ENCODE data around the gene MANF.
A peak's percentile ranks its signal among the peaks of the same experiment; 100 is the strongest.

MANF gene

GRCh38 chr3:51382947-51383578 lies 2.0 kb upstream of the MANF start:
- TF ChIP-seq NFIC (IDR thresholded peaks at IDR 0.05) (no peak), CEBPB (IDR thresholded peaks at IDR 0.05) (no peak), RAD21 (IDR thresholded peaks at IDR 0.05; ENCODE audit: low read depth) (no peak)

GRCh38 chr3:51384055-51384725 lies 901 bp upstream of the MANF start:
- TF ChIP-seq CEBPB (IDR thresholded peaks at IDR 0.05): no peak
- TF ChIP-seq MAX (IDR thresholded peaks at IDR 0.05): peak; percentile 11; the same call in 1 of the 2 replicates
- no peak for TF ChIP-seq CREB1 (IDR thresholded peaks at IDR 0.05; ENCODE audit: low read depth)

- TF ChIP-seq REST (IDR thresholded peaks at IDR 0.05; ENCODE audit: low read depth) (no peak), NFIC (IDR thresholded peaks at IDR 0.05) (no peak), FOXM1 (IDR thresholded peaks at IDR 0.05; ENCODE audit: borderline replicate concordance, low read depth) (no peak), RAD21 (IDR thresholded peaks at IDR 0.05; ENCODE audit: low read depth) (no peak), ZBTB7A (IDR thresholded peaks at IDR 0.05; ENCODE audit: low read depth) (no peak), CREB1 (IDR thresholded peaks at IDR 0.05; ENCODE audit: low read depth) (no peak), CEBPB (IDR thresholded peaks at IDR 0.05) (no peak), MAX (IDR thresholded peaks at IDR 0.05) (no peak), TAF1 (IDR thresholded peaks at IDR 0.05; ENCODE audit: low read depth) (no peak)
Measured at GRCh38 chr3:51385621-51386091, 565 bp downstream of the MANF start.

- no peak for TF ChIP-seq RAD21 (IDR thresholded peaks at IDR 0.05; ENCODE audit: low read depth)
Measured at GRCh38 chr3:51386159-51386851, 1.2 kb downstream of the MANF start.

- no peak for TF ChIP-seq EP300 (IDR thresholded peaks at IDR 0.05; ENCODE audit: borderline replicate concordance)
- TF ChIP-seq YY1 (IDR thresholded peaks at IDR 0.05; ENCODE audit: low read depth): no peak
- TF ChIP-seq USF1 (IDR thresholded peaks at IDR 0.05): no peak
- TF ChIP-seq TAF1 (IDR thresholded peaks at IDR 0.05; ENCODE audit: low read depth): no peak
- no peak for TF ChIP-seq TEAD4 (IDR thresholded peaks at IDR 0.05)
Measured at GRCh38 chr3:51386852-51387229, 1.8 kb downstream of the MANF start.

GRCh38 chr3:51388286-51389029 lies 3.4 kb downstream of the MANF start:
- no peak for TF ChIP-seq CREB1 (IDR thresholded peaks at IDR 0.05; ENCODE audit: low read depth)
- TF ChIP-seq RAD21 (IDR thresholded peaks at IDR 0.05; ENCODE audit: low read depth): 0 out of 2 replicates have a peak, but pooled peaks have one; percentile 6

- TF ChIP-seq CEBPB (IDR thresholded peaks at IDR 0.05) (no peak), RAD21 (IDR thresholded peaks at IDR 0.05; ENCODE audit: low read depth) (peak; percentile 46), EGR1 (IDR thresholded peaks at IDR 0.05) (peak; percentile 34; the same call in 1 of the 2 replicates)
Measured at GRCh38 chr3:51389423-51390183, 4.5 kb downstream of the MANF start.

Data from Ishikawa (cell line).